K562 (cell line): ENCODE data around the gene PFAS. TPM values are rescaled to one million over a fixed set of nuclear protein-coding genes. Genes with fewer than 3 reads are reported as not detected.

ENCODE experiments used
- KDM5B ChIP-seq: fragments of 200-600 bp; sonication (generic); IDR thresholded peaks from 2 replicates; pipeline ENCODE4 v1.6.1; 2012; ENCODE audit warnings: low read depth, mild to moderate bottlenecking, moderate library complexity, low read length, control low read depth, inconsistent platforms; ENCODE audit not compliant: insufficient replicate concordance
- POLR2AphosphoS5 ChIP-seq: IDR thresholded peaks from 2 replicates; pipeline ENCODE4 v1.6.1; 2011; ENCODE audit warnings: mild to moderate bottlenecking, low read depth, low read length, moderate library complexity; ENCODE audit not compliant: control insufficient read depth, insufficient read depth
- YY1 ChIP-seq, 3 experiments: IDR thresholded peaks; 2 replicates each; pipeline ENCODE4 v1.6.1; 2011; ENCODE audit warnings: low read length in 2 of 3, mild to moderate bottlenecking in 2 of 3, moderate library complexity in 2 of 3, borderline replicate concordance in 1 of 3, control low read depth in 1 of 3, low read depth in 1 of 3; ENCODE audit not compliant: insufficient read depth in 3 of 3, insufficient replicate concordance in 2 of 3, control insufficient read depth in 1 of 3, insufficient read length in 1 of 3; ENCODE audit errors: extremely low read depth in 1 of 3
- polyA plus RNA-seq, 8 experiments: library from polyadenylated mRNA; depleted of rRNA in 4 of 8; stranded (reverse) in 5 of 8; unstranded in 3 of 8; fragments of >200 nt; fragmentation: Nextera tagmentation in 2 of 8; fragmentation: Illumina TruSeq in 1 of 8; extraction: Ambion mirVana in 2 of 8; extraction: Trizol in 1 of 8; gene quantifications; 2 replicates each; pipeline versions ENCODE4 v1.2.1 to v1.2.3, GENCODE V29; 2011 to 2014; ENCODE audit warnings: inconsistent platforms in 1 of 8, missing spikeins in 1 of 8
- total RNA-seq, 7 experiments: library from RNA; depleted of rRNA in 6 of 7; stranded (reverse); fragments of >200 nt in 6 of 7; fragmentation: Illumina TruSeq in 2 of 7; extraction: Trizol in 2 of 7; gene quantifications; 2 replicates each; pipeline versions ENCODE4 v1.2.1 to v1.2.3, GENCODE V29; 2011 to 2021; ENCODE audit warnings: low replicate concordance in 1 of 7
- TF ChIP-seq, protein P1 (sequence below): sonication (generic); formaldehyde crosslinking; IDR thresholded peaks from 2 replicates; pipeline ENCODE4 v1.8.0; 2022; ENCODE audit warnings: mild to moderate bottlenecking, low read depth, missing genetic modification reagents
- TF ChIP-seq, protein P2 (sequence below): sonication (generic); formaldehyde crosslinking; IDR thresholded peaks from 2 replicates; pipeline ENCODE4 v1.8.0; 2023; ENCODE audit warnings: missing genetic modification reagents, mild to moderate bottlenecking, borderline replicate concordance

Gene PFAS
- total and polyA plus RNA-seq, 9 of the 15 experiments (the other 6 are each of a cell fraction or from before 2014, with no cell fraction given), result 11.6 to 131 (median 43.9) TPM

DNA sequence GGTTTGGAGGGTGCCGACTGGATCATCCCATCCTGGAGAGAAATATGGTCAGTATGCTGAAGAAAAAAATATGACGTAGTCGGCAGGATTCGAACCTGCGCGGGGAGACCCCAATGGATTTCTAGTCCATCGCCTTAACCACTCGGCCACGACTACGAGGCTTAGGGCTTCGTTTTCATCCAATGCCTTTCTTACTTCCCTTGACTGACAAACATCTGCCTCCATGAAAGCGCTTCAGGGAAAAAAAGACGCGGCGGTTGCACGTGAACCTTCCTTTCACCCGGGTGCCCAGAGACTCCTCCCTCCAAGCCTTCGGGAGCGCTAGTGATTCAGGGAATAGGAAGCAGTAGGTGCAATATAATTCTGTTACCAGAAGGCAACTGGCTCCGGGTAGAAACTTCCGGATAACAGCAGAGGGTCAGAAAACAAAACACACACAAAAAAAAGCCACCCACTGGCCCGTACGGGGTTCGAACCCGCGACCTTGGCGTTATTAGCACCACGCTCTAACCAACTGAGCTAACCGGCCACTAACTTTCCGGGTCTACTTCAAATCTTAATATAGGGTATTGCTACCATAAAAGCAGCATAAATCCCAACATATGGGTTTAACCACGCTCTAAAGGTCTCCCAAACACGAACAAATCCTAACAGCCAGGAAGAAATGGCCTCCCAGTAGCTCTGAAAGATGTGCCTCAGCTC is 22.4 kb upstream of the PFAS start (continued):
- TF ChIP-seq, protein P1, sequence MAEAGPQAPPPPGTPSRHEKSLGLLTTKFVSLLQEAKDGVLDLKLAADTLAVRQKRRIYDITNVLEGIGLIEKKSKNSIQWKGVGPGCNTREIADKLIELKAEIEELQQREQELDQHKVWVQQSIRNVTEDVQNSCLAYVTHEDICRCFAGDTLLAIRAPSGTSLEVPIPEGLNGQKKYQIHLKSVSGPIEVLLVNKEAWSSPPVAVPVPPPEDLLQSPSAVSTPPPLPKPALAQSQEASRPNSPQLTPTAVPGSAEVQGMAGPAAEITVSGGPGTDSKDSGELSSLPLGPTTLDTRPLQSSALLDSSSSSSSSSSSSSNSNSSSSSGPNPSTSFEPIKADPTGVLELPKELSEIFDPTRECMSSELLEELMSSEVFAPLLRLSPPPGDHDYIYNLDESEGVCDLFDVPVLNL (CRISPR knock-in tag), result no peak
- TF ChIP-seq, protein P2, sequence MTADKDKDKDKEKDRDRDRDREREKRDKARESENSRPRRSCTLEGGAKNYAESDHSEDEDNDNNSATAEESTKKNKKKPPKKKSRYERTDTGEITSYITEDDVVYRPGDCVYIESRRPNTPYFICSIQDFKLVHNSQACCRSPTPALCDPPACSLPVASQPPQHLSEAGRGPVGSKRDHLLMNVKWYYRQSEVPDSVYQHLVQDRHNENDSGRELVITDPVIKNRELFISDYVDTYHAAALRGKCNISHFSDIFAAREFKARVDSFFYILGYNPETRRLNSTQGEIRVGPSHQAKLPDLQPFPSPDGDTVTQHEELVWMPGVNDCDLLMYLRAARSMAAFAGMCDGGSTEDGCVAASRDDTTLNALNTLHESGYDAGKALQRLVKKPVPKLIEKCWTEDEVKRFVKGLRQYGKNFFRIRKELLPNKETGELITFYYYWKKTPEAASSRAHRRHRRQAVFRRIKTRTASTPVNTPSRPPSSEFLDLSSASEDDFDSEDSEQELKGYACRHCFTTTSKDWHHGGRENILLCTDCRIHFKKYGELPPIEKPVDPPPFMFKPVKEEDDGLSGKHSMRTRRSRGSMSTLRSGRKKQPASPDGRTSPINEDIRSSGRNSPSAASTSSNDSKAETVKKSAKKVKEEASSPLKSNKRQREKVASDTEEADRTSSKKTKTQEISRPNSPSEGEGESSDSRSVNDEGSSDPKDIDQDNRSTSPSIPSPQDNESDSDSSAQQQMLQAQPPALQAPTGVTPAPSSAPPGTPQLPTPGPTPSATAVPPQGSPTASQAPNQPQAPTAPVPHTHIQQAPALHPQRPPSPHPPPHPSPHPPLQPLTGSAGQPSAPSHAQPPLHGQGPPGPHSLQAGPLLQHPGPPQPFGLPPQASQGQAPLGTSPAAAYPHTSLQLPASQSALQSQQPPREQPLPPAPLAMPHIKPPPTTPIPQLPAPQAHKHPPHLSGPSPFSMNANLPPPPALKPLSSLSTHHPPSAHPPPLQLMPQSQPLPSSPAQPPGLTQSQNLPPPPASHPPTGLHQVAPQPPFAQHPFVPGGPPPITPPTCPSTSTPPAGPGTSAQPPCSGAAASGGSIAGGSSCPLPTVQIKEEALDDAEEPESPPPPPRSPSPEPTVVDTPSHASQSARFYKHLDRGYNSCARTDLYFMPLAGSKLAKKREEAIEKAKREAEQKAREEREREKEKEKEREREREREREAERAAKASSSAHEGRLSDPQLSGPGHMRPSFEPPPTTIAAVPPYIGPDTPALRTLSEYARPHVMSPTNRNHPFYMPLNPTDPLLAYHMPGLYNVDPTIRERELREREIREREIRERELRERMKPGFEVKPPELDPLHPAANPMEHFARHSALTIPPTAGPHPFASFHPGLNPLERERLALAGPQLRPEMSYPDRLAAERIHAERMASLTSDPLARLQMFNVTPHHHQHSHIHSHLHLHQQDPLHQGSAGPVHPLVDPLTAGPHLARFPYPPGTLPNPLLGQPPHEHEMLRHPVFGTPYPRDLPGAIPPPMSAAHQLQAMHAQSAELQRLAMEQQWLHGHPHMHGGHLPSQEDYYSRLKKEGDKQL, result peak; percentile 18; the same call in 1 of the 2 replicates
- TF ChIP-seq YY1 (IDR thresholded peaks at IDR 0.05; ENCODE audit: borderline replicate concordance in 1 of 3, control insufficient read depth in 1 of 3, extremely low read depth in 1 of 3, insufficient read depth in 3 of 3, insufficient read length in 1 of 3, insufficient replicate concordance in 2 of 3, low read depth in 1 of 3, low read length in 2 of 3) (peak in 1 of 3 experiments; percentile 44), POLR2AphosphoS5 (peak; percentile 48), KDM5B (peak; percentile 85)
